ENCODE measurements around the gene HOXA5.

DNA sequence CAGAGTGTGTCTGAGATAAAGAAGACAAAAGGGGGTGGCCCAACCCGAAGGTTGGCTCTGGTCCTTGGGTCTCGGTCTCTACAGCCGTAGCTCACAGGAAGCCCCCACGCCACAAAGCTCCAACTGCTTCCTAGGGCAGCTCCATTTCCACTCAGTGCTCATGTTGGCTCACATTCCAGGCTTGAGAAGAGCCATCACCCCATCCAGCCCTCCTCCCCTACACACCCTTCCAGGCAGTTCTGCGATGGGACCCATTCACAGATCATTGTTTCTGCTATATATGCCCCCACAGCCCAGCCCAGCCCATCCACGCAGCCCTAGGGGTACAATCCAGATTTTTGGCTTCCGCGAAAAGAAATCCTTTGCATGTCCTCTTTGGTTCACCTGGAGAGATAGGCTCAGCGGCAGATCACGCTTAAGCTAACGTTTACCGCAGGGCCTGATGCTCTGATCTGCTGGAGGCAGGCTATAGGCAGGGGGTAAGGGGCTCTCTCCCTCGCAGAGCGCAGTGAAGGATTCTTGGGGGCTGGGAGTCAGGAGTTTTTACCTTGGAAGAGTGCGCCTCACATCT is 47.8 kb upstream of the HOXA5 start:
- TF ChIP-seq, protein P1, sequence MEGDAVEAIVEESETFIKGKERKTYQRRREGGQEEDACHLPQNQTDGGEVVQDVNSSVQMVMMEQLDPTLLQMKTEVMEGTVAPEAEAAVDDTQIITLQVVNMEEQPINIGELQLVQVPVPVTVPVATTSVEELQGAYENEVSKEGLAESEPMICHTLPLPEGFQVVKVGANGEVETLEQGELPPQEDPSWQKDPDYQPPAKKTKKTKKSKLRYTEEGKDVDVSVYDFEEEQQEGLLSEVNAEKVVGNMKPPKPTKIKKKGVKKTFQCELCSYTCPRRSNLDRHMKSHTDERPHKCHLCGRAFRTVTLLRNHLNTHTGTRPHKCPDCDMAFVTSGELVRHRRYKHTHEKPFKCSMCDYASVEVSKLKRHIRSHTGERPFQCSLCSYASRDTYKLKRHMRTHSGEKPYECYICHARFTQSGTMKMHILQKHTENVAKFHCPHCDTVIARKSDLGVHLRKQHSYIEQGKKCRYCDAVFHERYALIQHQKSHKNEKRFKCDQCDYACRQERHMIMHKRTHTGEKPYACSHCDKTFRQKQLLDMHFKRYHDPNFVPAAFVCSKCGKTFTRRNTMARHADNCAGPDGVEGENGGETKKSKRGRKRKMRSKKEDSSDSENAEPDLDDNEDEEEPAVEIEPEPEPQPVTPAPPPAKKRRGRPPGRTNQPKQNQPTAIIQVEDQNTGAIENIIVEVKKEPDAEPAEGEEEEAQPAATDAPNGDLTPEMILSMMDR (conservative IDR thresholded peaks at IDR 0.05; ENCODE audit: low read length) = no peak
- TF ChIP-seq EZH2phosphoT487 (IDR thresholded peaks at IDR 0.05; ENCODE audit: borderline replicate concordance, low read depth, low read length) = no peak

All from OCI-LY7 (cell line).